Measurements from ENCODE around the gene HOMEZ. TPM values are rescaled to one million over a fixed set of nuclear protein-coding genes. Genes with fewer than 3 reads are reported as not detected.

The HOMEZ gene, protein sequence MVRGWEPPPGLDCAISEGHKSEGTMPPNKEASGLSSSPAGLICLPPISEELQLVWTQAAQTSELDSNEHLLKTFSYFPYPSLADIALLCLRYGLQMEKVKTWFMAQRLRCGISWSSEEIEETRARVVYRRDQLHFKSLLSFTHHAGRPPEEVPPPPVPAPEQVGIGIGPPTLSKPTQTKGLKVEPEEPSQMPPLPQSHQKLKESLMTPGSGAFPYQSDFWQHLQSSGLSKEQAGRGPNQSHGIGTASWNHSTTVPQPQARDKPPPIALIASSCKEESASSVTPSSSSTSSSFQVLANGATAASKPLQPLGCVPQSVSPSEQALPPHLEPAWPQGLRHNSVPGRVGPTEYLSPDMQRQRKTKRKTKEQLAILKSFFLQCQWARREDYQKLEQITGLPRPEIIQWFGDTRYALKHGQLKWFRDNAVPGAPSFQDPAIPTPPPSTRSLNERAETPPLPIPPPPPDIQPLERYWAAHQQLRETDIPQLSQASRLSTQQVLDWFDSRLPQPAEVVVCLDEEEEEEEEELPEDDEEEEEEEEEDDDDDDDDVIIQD
- 7.7 and 8.7 TPM in 2 replicates for polyA plus RNA-seq (2012; rRNA removed)
- 6.8 and 7.8 TPM in 2 replicates for polyA plus RNA-seq (2012; cell fraction: cytosol; rRNA removed)
- 8.6 and 11.1 TPM in 2 replicates for polyA plus RNA-seq (2012; cell fraction: nucleus; rRNA removed)

DNA sequence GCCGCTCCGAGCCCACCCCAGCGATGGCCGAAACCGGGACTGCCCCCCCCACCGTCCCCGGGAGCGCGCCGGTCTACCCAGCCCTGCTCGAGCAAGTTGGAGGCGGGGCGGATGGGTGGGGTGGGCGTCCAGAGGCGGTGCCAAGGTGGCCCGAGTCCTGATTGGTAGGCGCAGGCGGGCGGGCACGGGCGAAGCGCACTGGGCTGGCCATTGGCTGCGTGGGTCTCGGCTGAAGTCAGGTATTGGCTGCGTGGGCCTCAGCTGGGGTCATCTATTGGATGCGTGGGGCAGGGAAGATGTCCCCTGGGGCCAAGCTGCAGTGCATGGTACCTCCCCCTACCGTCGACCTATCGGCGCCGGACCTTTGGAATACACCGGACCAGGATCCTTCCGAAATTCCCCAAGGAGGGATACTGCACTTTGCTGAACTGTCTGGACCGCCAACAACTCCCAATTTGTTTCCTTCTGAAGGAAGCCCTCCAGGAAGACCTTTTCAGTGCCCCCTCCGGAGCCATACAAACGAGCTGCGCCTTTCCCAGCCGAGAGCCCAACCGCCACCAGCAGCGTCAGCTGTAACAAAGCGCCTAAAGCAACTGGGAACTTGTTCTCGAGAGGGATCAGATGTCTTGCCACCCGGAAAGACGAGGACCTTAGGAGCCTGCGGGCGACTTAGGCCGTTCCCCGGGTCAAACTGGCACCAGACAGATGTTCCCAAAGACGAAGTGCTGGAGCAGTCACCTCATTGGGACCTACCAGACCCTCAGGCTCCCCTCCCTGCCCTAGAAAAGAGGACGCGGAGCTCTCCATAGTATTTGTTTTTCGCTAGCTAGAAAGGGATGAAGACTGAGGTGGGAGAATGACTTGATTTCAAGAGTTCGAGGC, at the start of gene HOMEZ:
HOMEZ (minus strand) TSS at position 113 of the 882 bp plus-strand sequence. CDS start 180 bp downstream, outside the sequence.
- no peaks in the 10 kb centered on the region for H3K27me3 ChIP-seq (ENCODE audit: insufficient read depth)
- H2AFZ ChIP-seq (ENCODE audit: low read depth) = peak within 1 kb of the TSS; percentile 97
- H3K9ac ChIP-seq = peak within 1 kb of the TSS; percentile 81
- 2% methylated on average over 27 of the region's 53 CpGs for WGBS (ENCODE audit: low lambda C conversion rate)
- no peaks in the 10 kb centered on the region for H3K9me3 ChIP-seq
- peak within 1 kb of the TSS; percentile 96 for H3K4me2 ChIP-seq
- ChIA-PET CTCF (interaction anchor here (0.7 to 2.5 kb wide), 10 partner anchors 9 to 273 kb away, joined by 3 to 16 read pairs (median 4); partner anchors contain the start of genes BCL2L2 and PPP1R3E), POLR2A (interaction anchor here (0.6 to 2.2 kb wide), 6 partner anchors 9 to 191 kb away, joined by 3 to 13 read pairs (median 4); partner anchors contain the start of genes ACIN1, BCL2L2, C14orf119 and PABPN1)
- H4K20me1 ChIP-seq (ENCODE audit: insufficient read depth) = no peaks in the 10 kb centered on the region
- H3K4me1 ChIP-seq (ENCODE audit: control insufficient read depth in 1 of 2, insufficient read depth in 2 of 2, low read depth in 1 of 2, low read length in 1 of 2) = peaks cover 8 to 10% of the 10 kb centered on the region in 2 experiments; a peak in 3 of 4 replicates
- peak within 1 kb of the TSS; percentile 89 for H3K4me3 ChIP-seq (ENCODE audit: low read depth in 2 of 2, low read length in 1 of 2)
- H3K79me2 ChIP-seq (ENCODE audit: insufficient read depth) = peaks cover 20% of the 10 kb centered on the region; the same call in 1 of the 2 replicates
- no peaks in the 10 kb centered on the region for H3K36me3 ChIP-seq (replicated peaks in 1 of 2; ENCODE audit: control insufficient read depth in 1 of 2, insufficient read depth in 2 of 2, low read length in 1 of 2)
- DNase-seq = peak; percentile 97
- H3F3A ChIP-seq (replicated peaks; ENCODE audit: insufficient read depth) = peaks cover 10% of the 10 kb centered on the region
- peak within 1 kb of the TSS; percentile 86 to 92 for H3K27ac ChIP-seq (ENCODE audit: low read depth in 2 of 2, low read length in 1 of 2)
- H3K9me2 ChIP-seq = no peaks in the 10 kb centered on the region
- TF ChIP-seq, protein P1, sequence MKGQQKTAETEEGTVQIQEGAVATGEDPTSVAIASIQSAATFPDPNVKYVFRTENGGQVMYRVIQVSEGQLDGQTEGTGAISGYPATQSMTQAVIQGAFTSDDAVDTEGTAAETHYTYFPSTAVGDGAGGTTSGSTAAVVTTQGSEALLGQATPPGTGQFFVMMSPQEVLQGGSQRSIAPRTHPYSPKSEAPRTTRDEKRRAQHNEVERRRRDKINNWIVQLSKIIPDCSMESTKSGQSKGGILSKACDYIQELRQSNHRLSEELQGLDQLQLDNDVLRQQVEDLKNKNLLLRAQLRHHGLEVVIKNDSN (IDR thresholded peaks at IDR 0.05; ENCODE audit: borderline replicate concordance, low read depth) = no peak
- TF ChIP-seq PBX3 (IDR thresholded peaks at IDR 0.05) (peak; percentile 68), RAD21 (IDR thresholded peaks at IDR 0.05; ENCODE audit: low read length) (no peak), FOSL2 (IDR thresholded peaks at IDR 0.05; ENCODE audit: borderline replicate concordance, low read depth) (no peak), MAX (IDR thresholded peaks at IDR 0.05; ENCODE audit: low read depth) (no peak; the same call in 1 of the 2 replicates), SMC3 (IDR thresholded peaks at IDR 0.05; ENCODE audit: low read depth, low read length) (no peak), RCOR1 (IDR thresholded peaks at IDR 0.05; ENCODE audit: low read length) (no peak), GATA2 (CRISPR knock-in tag; IDR thresholded peaks at IDR 0.05) (no peak), FOXM1 (IDR thresholded peaks at IDR 0.05; ENCODE audit: low read depth) (no peak), NFIC (IDR thresholded peaks at IDR 0.05; ENCODE audit: borderline replicate concordance) (no peak), TEAD4 (IDR thresholded peaks at IDR 0.05; ENCODE audit: borderline replicate concordance, insufficient read depth) (no peak), YY1 (IDR thresholded peaks at IDR 0.05; ENCODE audit: low read depth) (no peak), REST (IDR thresholded peaks at IDR 0.05; ENCODE audit: low read depth, low read length) (no peak; the same call in 1 of the 2 replicates), EP300 (IDR thresholded peaks at IDR 0.05; ENCODE audit: borderline replicate concordance in 1 of 2, low read depth in 1 of 2, low read length in 1 of 2) (no peak), RXRA (IDR thresholded peaks at IDR 0.05; ENCODE audit: borderline replicate concordance, low read depth) (no peak), SIN3A (IDR thresholded peaks at IDR 0.05; ENCODE audit: borderline replicate concordance, low read depth, low read length) (no peak; the same call in 1 of the 2 replicates), MEF2A (IDR thresholded peaks at IDR 0.05; ENCODE audit: borderline replicate concordance, low read depth) (no peak), FOXJ3 (CRISPR knock-in tag; IDR thresholded peaks at IDR 0.05) (no peak)
- TF ChIP-seq, protein P2, sequence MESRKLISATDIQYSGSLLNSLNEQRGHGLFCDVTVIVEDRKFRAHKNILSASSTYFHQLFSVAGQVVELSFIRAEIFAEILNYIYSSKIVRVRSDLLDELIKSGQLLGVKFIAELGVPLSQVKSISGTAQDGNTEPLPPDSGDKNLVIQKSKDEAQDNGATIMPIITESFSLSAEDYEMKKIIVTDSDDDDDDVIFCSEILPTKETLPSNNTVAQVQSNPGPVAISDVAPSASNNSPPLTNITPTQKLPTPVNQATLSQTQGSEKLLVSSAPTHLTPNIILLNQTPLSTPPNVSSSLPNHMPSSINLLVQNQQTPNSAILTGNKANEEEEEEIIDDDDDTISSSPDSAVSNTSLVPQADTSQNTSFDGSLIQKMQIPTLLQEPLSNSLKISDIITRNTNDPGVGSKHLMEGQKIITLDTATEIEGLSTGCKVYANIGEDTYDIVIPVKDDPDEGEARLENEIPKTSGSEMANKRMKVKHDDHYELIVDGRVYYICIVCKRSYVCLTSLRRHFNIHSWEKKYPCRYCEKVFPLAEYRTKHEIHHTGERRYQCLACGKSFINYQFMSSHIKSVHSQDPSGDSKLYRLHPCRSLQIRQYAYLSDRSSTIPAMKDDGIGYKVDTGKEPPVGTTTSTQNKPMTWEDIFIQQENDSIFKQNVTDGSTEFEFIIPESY (IDR thresholded peaks at IDR 0.05; ENCODE audit: borderline replicate concordance, low read depth) = no peak
- TF ChIP-seq, protein P3, sequence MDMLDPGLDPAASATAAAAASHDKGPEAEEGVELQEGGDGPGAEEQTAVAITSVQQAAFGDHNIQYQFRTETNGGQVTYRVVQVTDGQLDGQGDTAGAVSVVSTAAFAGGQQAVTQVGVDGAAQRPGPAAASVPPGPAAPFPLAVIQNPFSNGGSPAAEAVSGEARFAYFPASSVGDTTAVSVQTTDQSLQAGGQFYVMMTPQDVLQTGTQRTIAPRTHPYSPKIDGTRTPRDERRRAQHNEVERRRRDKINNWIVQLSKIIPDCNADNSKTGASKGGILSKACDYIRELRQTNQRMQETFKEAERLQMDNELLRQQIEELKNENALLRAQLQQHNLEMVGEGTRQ (IDR thresholded peaks at IDR 0.05; ENCODE audit: borderline replicate concordance, low read depth, low read length) = no peak
